SIG-M5 (cell line): ENCODE results near the gene PHF5A.

Experiments
- DNase-seq: peaks from one replicate; lab custom pipeline; 2025; lab: John Stamatoyannopoulos, UW

PHF5A gene, protein sequence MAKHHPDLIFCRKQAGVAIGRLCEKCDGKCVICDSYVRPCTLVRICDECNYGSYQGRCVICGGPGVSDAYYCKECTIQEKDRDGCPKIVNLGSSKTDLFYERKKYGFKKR

DNA sequence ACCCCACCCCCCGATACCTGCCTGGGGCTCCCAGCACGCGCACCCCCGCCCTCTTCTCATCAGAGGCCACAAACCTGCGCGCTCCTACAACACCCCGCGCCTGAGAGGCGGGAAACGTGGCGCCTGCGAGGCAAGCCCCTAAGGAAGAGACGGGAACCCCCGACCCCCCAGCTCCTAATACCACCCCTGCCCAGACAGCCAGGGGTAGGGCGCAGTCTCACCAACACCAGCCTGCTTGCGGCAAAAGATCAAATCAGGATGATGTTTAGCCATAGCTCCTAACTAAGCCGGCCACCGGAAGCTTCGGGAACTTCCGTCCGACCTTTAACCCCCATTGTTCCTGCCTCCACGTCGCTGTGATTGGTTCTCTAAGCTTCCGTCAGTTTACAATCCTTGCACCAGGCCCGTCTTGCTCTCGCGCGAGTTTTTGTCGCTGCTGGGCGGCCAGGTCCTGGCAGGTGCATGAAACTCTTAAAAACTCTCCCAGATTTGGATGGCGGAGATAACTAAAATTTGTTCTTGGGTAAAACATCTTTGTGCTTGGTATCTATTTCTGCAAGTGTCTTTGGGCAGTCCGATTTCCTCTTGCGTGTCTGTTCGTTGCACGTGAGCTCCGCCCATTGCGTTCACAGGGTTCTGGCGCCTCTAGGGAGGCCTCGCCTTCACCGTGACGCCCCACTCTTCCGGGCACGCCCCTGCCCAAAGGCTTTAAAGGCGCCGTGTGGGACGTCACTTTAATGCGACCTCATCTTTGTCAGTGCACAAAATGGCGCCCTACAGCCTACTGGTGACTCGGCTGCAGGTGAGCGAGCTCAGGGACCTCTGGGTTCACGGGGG lies at the start of gene PHF5A, which contains the start of gene ACO2:
PHF5A (minus strand) TSS at position 312 of the 837 bp plus-strand sequence; CDS start at position 273, 39 bp downstream.
ACO2 (plus strand) TSS at position 737 of the 837 bp plus-strand sequence; CDS start at position 767, 30 bp downstream.
- peak; percentile 83 for DNase-seq

DNA sequence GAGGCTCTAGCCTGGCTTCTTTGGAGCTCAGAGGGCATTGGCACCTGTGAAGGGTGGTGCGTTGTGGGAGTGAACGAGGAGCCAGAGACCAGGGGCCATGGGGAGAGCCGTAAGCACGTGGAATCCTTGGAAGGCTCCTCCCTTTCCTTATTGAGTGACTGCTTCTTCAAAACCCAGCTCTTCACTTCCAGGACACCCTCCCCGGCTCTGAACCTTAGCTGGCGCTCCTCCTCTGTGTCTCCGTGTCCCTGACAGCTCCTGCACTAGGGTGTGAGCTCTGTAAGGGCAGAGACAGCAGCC lies 49.5 kb upstream of the PHF5A start:
- no peak for DNase-seq

DNA sequence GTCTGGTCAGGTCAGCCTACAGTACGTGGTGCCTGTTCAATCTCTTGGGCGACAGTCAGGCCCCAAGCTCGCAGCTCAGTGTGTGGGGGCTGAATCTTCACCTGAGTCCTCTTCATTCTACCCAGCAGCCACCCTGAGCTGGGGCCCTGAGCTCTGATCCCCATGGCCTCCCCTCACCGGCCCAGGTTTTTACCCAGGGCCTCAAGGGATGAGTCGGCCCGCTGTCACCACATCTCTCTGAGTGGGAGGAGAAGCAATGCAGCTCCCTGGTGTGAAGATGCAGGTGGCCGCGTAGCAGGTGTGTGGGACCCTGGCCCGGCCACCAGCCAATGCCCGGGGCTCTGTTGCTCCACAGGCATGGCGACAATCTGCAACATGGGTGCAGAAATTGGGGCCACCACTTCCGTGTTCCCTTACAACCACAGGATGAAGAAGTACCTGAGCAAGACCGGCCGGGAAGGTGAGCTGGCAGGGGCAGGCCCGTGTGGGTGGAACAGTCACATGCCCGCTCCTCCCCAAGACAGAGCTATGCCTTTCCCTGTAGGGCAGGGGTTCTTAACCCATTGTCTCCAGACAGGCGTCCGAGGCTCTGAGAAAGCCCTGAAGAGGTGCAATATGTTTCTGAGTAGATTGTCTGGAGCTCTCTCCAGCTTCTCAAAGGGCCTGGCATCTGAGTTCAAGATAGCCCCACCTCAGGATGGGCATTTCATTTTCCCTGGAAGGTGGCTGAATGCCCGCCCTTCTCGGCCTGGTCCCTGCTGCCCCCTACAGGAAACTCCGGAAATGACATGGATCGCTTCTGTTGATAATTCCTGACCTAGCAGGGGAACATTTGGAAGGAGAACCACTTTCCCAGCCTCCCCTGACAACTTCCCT lies 48.9 kb upstream of the PHF5A start:
- DNase-seq, result no peak

DNA sequence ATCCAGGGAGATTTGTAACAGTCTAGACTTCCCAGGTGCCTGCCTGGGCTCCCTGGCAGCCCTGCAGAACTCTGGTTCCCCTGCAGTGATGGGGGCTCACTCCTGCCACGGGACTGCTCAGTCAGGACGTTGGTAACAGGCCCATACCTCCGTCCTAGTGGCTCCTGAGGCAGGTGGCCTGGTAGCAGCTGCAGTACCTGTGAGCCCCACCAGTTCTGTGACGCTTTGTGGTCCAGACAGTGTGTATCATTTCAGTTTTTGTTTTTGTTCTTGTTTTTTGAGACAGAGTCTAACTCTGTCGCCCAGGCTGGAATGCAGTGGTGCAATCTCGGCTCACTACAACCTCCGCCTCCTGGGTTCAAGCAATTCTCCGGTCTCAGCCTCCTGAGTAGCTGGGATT lies 48.0 kb upstream of the PHF5A start:
- DNase-seq, result no peak

DNA sequence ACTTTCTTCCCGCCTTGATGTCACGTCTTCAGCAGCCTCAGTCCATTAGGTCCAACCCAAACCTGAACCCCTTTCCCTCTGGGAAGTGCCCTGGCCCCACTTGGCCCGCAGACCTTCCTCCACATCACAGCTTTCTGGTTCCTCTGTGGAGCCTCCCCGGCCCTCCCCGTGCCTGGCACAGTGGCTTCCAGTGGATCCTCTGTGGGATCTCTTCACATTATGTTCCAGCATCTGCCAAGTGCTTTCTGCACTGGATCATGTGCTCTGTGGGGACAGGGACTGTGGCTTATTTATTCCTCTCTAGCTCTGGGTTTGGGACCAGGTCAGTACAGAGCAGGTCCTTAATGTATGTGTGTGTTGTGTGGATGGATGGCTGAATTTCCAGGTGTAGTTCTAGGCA lies 44.9 kb upstream of the PHF5A start:
- no peak for DNase-seq

DNA sequence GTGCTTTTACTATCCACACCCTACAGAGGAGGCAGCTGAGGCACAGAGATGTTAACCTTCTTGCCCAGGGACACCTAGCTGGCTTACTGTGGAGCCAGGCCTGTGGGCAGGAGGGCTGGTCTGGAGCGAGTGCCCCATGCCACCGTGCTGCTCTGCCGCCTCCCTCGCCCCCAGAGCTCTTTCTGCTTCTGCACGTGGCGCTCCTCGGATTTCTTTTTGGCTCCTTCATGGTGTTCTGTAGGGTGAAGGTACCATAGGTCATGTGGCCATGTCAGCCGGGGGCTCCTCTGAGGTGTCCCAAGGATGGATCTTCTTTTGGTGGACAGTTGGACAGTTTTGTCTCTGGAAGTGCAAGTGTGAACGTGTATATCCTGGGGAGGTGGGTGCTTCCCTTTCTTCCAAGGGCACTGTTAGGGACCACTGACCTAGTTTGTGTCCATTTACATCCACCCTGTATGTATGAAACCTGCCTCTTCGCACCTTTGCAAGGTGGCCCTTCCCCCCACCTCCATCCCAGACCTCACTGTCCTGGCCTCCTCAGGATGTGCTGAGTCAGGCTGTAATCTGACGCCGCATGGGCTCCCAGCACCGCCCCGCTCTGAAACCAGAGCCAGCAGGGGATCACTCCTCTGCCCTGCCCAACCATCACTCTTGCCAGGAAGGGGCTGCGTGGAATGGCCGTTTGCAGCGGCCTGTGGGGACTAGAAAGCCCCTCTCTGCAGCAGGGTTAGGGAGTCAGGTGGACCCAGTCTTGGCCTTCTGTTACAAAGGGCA lies 44.1 kb upstream of the PHF5A start:
- no peak for DNase-seq

DNA sequence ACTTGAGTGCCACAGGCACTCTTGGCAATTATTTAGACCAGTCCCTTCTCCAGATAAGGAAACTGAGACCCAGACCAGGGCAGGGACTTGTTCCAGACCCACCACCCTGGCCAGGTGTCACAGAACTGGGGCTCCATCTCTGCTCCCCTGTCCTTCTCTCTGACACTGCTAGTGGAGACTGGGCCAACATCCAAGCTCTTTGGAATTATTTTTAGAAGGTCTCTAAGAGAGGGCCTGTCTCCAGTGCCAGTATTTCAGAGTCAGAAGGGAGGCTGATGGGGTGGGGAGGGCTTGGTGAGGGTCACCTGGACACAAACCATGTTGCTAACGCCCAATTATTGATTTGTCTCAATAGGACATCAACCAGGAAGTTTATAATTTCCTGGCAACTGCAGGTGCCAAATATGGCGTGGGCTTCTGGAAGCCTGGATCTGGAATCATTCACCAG lies 43.1 kb upstream of the PHF5A start:
- DNase-seq, result no peak

DNA sequence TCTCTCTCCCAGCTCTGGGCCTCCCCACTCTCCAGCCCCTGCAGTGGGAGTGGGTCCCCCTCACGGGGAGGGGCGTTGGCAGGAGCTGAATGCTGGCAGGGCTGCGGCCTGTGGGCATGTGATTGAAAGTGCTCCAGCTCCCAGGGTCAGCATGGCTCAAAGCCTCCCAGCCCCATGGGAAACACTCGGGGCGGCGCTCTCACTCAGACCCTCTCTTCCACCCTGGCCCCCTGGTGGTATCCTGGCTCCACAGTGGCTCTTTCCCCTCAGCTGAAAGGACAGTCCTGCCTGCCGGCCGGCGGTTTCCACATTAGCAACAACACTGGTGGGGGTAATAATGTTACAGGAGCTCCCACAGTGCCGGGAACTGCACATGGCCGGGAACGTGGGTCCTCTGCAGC lies 40.3 kb upstream of the PHF5A start:
- no peak for DNase-seq

DNA sequence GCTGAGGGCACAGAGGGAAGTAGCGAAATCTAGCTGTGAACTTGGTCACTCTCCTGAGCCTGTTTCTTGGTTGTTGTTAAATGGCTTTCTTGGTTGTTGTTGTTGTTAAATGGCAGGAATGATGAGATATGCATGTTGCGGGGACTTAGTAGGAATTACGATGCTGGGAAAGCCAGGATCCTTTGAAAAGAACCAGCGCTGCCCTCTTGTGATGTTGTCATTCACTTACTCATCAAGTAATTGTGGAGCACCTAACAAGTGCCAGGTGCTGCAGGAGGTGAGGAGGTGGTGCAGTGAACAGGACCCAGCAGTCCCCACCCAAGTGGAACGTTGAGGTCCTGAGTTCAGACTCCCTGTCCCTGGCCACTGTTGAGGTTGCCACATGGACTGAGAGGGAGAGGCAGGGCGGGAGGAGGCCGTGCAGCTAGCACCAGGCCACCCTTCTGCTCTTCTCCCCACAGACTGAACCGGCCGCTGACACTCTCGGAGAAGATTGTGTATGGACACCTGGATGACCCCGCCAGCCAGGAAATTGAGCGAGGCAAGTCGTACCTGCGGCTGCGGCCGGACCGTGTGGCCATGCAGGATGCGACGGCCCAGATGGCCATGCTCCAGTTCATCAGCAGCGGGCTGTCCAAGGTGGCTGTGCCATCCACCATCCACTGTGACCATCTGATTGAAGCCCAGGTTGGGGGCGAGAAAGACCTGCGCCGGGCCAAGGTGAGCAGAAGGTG lies 39.0 kb upstream of the PHF5A start:
- no peak for DNase-seq

DNA sequence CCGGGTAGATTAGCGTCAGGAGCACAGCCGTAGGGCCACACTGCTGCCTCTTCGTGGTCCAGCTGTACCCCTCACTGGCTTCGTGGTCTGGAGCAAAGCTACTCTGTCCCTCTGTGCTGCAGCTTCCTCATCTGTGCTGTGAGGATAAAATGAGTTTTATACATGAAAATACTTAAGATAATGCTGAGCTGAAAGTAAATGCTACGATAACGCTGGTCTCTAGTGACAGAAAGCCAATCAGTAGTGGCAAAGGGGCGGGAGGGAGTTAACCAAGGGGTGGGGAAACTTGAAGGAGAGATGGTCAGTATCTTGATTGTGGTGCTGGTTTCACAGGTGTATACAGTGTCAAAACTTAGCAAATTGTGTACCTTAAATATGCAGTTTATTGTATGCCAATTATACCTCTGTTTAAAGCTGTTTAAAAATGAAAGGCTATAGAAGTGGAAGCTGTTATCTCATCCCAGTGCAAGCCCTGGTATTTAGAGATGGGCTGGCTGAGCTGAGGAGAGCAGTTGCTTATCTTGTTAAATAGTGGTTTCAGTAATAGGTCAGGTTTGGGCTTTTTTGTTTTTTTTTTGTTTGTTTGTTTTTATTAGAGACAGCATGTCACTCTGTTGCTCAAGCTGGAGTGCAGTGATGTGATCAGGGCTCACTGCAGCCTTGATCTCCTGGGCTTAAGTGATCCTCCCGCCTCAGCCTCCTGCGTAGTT lies 37.2 kb upstream of the PHF5A start:
- DNase-seq, result no peak

DNA sequence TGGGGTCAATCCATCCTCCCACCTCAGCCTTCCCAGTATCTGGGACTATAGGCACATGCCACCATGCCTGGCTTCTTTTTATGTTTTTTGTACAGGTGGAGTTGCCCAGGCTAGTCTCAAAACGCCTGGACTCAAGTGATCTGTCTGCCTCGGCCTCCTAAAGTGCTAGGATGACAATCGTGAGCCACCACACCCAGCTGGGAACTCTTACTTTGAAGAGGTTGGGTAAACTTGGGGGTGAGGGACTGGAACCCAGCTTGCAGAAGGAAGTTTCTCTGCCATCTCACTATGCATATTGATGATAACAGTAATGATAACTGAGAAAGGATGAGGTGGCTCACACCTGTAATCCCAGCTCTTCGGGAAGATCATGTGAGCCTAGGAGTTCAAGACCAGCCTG lies 36.3 kb upstream of the PHF5A start:
- DNase-seq, result no peak

DNA sequence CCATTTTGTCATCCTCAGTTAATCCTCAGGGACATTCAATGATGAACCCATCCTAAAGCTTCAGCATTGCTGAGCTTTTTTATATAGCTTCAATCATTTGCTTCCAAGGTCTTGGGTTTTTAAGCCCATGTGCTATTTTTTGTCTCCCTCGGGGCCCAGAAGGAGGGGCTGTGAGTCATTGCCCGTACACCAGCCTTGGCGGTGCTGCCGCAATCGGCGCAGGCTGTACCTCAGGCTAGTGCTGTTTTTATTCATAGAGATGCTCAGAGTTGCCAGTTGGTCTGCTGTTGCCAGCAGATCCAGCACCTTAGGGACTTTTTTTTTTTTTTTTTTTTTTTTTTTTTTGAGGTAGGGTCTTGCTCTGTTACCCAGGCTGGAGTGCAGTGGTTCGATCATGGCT lies 35.9 kb upstream of the PHF5A start:
- DNase-seq, result no peak

DNA sequence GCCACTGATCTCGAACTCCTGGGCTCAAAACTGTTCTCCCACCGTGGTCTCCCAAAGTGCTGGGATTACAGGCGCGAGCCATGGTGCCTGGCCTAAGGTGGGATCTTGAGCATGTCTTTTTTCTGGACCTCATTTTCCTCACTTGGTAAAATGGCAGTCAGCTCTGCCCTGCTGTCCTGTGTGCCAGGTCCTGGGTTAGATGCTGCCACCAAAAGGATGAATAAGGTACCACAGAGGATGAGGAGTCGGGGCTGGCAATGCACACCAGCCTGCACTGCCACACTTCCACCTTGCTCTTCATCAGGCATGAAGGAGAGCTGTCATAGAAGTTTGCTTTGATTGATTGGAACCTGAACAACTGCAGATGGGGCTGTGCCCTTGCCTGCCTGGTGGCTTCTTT lies 32.7 kb upstream of the PHF5A start:
- DNase-seq, result no peak

DNA sequence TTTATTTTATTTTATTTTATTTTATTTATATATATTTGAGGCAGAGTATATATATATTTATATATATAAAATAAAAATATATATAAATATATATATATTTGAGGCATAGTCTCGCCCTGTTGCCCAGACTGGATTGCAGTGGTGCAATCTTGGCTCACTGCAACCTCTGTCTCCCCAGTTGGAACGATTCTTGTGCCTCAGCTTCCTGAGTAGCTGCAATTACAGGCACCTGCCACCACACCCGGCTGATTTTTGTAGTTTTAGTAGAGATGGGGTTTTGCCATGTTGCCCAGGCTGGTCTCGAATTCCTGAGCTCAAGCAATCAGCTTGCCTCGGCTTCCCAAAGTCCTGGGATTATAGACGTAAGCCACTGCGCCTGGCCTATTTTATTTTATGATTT lies 31.8 kb upstream of the PHF5A start:
- no peak for DNase-seq

DNA sequence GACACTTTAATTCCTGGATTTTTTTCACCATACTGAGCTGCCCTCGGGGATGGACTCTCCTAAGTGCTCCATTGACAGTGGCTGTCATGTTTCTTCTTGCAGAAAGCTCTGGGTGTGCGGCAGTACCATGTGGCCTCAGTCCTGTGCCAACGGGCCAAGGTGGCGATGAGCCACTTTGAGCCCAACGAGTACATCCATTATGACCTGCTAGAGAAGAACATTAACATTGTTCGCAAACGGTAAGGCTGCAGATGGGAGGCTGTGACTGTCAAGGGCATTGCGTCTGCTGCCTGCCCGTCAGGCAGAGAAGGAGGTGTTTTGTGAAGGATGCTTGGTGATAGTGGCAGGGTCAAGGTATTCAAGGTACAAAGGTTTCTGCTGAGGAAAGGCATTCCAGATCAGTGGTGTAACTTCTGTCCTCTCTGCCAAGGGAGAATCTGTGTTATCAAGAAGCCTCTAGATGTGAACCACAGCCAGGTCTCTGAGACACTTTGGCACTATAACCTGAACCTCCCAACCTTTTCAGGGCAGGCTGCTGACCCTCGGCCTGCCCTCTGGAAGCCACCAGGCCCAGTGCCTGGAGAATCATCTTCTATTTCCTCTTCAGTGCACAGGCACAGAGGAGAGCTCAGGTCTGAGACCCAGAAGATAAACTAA lies 31.3 kb upstream of the PHF5A start:
- DNase-seq, result no peak

DNA sequence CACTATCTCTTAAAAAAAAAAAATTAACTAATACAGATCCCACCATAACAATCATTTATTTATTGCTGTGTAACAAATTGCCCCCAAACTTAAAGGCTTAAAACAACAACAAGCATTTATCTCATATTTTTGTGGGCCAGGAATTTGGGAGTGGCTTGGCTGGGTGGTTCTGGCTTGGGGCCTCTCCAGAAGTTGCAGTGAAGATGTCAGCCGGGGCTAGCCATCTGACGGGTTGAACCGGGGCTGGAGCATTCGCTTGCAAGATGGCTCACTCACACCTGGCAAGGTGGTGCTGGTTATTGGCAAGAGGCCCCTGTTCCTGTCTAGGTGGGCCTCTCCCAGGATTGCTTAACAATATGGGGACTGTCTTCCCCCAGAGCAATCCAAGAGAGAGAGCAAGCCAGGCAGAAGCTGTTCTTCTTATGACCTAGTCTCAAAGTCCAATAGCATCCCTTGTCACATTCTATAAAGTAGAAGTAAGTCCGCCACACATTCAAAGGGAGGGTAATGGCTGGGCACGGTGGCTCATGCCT lies 29.9 kb upstream of the PHF5A start:
- DNase-seq, result no peak

DNA sequence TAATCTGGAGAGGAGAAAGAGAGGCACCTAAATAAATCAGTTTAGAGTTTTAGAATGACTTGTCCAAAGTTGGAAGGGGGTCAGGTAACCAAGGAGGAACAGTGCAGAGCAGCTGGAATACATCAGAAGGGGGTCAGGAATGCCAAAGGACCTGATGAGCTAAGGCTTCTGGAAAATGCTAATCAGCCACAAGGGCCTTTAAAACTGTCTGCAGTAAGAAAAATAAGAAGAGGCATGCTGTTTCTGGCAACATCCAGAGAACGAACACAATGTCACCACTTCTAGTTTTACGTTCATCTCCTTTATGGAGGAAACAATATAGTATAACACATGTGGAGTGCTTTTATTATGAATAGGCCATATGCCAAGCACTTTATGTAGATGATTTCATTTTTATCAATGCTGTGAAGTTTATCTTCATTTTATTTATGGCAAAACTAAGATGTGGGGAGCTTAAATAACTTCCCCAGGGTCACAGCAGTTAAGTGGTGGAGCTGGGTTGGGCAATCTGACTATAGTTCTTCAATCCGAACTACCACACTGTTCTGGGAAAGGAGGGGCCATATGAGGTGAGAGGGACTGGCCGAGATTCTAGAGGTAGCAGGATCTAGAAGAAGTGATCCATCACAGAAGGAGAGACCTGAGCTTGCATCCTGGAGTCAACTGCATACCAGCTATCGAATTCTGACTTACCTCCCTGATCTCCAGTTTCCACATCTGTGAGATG lies 23.0 kb upstream of the PHF5A start:
- no peak for DNase-seq

DNA sequence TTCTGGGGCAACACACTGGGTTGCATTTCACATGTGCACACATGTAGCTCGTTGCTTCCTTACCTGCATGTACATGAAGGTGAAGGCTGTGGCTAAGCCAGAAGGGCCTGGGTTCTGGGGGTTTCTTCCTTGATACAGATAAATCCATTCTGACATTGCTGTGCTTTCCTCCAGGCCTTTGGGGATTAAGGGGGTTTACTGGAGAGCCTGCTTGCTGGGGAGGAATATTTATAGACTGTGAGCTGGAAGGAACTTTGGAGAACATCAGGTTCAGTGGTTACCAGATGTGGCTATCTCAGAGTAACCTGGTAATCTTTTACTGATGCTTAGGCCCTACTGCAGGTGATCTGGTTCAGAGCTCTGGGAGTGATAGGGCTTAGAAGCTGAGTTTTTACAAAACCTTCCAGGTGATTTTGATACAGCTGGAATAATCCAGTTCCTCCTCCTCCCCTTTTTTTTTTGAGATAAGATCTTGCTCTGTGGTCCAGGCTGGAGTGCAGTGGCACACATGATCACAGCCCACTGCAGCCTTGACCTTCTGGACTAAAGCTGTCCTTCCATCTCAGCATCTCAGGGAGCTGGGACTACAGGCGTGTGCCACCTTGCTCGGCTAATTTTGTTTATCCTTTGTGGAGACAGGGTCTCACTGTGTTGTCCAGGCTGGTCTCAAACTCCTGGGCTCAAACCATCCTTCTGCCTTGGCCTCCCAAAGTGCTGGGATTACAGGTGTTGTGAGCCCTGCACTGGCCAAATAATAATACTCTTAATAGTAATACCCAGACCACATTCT lies 20.3 kb upstream of the PHF5A start:
- DNase-seq, result no peak
